ENCODE measurements around the gene TTC9. TPM values are rescaled to one million over a fixed set of nuclear protein-coding genes. Genes with fewer than 3 reads are reported as not detected.
"Not testable (repeated sequence)": the region's sequence is repeated elsewhere in the genome, so short reads cannot be mapped to it uniquely, and the experiment has no call there.

TTC9 gene
- total RNA-seq, 1 donor from 2014 or later, result 6.6 TPM

DNA sequence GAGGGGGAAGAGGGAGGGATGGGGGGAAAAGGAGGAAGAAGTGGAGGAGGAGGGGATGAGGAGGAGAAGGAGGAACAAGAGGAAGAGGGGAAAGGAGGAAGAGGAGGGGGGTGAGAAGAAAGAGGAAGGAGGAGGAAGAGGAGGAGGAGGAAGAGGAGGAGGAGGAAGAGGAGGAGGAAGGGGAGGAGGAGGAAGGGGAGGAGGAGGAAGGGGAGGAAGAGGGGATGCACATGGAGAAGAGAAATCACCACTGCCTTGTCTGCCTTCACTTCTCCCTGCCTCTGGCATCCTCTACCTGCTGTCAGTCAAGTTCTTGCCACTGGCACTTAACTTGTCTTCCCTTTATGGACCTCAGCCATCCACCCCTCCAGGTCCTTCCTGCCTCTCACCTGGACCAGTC is 59.9 kb downstream of the TTC9 start:
- DNase-seq (ENCODE audit: low spot score), result no peak
- no peak overlapping the region for H3K27ac Mint-ChIP-seq

DNA sequence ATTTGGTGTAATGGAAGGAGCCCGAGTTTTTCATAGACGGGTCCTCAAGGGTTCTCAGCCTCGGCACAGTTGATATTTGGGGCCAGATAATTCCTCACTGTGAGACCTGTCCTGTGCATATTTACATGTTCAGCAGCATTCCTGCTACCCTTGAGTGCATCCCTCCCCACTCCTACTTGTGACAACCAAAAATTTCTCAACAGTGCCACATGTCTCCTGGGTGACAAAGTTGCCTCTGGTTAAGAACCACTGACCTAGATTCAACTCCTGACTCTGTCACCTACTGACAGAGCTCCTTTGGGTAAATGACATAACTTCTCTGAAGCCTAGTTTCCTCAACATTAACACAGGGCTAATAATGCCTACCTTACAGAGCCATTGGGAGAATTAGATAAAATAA is 60.4 kb downstream of the TTC9 start:
- no peaks in the 10 kb centered on the region for H3K36me3 Mint-ChIP-seq (ENCODE audit: low read depth)
- peaks cover 2% of the 10 kb centered on the region for H3K4me1 Mint-ChIP-seq (ENCODE audit: low read depth)
- no peak for DNase-seq (ENCODE audit: low spot score)
- no peak overlapping the region for H3K27ac Mint-ChIP-seq
- intact Hi-C loops (cut with micrococcal nuclease), result no loop called here
- no peaks in the 10 kb centered on the region for H3K9me3 Mint-ChIP-seq
- peaks cover 6% of the 10 kb centered on the region for H3K27me3 Mint-ChIP-seq (ENCODE audit: insufficient read depth)
- H3K4me3 Mint-ChIP-seq, result no peak overlapping the region

More for the DNA sequence above, 59.9 kb downstream of the TTC9 start:
- no peaks in the 10 kb centered on the region for H3K9me3 Mint-ChIP-seq
- no peaks in the 10 kb centered on the region for H3K36me3 Mint-ChIP-seq (ENCODE audit: low read depth)
- H3K4me3 Mint-ChIP-seq, result no peak overlapping the region
- intact Hi-C loops (cut with micrococcal nuclease), result no loop called here
- peaks cover 6% of the 10 kb centered on the region for H3K27me3 Mint-ChIP-seq (ENCODE audit: insufficient read depth)
- no peaks in the 10 kb centered on the region for H3K4me1 Mint-ChIP-seq (ENCODE audit: low read depth)

DNA sequence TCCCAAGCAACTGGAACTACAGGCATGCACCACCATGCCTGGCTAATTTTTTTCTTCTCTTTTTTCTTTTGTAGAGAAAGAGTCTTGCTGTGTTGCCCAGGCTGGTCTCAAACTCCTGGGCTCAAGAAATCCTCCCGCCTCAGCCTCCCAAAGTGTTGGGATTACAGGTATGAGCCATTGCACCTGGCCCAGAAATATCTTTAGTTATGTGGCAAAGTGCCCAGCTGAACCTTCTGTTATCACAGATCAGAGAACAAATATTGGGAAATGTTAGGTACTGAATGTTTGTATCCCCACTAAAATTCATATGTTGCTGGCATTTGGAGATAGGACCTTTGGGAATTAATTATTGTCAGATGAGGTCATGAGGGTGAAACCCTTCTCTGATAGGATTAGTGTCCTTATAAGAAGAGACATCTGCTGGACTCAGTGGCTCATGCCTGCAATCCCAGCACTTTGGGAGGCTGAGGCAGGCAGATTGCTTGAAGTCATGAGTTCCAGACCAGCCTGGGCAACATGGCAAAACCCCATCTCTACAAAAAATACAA is 62.0 kb downstream of the TTC9 start:
- H3K27me3 Mint-ChIP-seq (ENCODE audit: insufficient read depth); H3K27ac Mint-ChIP-seq; H3K9me3 Mint-ChIP-seq; H3K4me1 Mint-ChIP-seq (ENCODE audit: low read depth); intact Hi-C loops (cut with micrococcal nuclease); DNase-seq (ENCODE audit: low spot score); H3K36me3 Mint-ChIP-seq (ENCODE audit: low read depth); H3K4me3 Mint-ChIP-seq: not testable (repeated sequence)

DNA sequence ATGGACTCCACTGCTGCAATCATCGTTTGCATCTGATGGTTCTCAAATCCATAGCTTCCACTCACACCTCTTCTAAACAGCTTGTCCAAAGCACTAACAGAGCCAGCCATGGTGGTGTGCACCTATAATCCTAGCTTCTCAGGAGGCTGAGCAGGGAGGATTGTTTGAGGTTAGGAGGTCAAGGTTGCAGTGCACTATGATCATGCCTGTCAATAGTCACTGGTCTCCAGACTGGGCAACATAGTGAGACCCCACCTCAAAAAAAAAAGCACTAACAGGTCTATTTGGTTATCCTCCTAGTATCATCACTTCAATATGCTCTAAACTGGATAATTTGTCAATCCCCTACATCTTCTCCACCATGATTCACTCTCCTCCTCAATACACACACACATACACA is 63.2 kb downstream of the TTC9 start:
- peaks cover 6% of the 10 kb centered on the region for H3K4me1 Mint-ChIP-seq (ENCODE audit: low read depth)
- intact Hi-C loops (cut with micrococcal nuclease), result no loop called here
- no peaks in the 10 kb centered on the region for H3K36me3 Mint-ChIP-seq (ENCODE audit: low read depth)
- no peak overlapping the region for H3K4me3 Mint-ChIP-seq
- no peaks in the 10 kb centered on the region for H3K9me3 Mint-ChIP-seq
- H3K27ac Mint-ChIP-seq, result no peak overlapping the region
- no peak for DNase-seq (ENCODE audit: low spot score)
- H3K27me3 Mint-ChIP-seq (ENCODE audit: insufficient read depth), result peaks cover 6% of the 10 kb centered on the region

DNA sequence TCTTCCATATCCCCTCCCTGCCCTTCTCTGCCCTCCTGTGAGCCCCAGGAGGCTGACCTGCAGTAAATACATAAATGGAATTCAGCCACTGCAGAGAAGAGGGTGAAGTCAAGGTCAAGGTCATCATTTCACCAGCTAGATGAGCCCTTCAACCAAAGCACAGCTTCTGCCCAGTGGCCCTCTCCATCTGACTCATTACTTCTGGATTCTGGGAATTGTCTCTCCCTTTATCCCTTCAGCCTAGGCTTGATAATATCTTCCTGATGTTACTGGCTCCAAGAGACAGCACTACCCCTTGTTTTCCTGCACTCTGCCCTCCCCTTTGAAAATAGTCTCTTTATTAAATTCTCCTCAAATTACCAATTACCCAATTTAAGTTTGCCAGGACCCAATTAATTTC is 64.5 kb downstream of the TTC9 start:
- peaks cover 6% of the 10 kb centered on the region for H3K27me3 Mint-ChIP-seq (ENCODE audit: insufficient read depth)

DNA sequence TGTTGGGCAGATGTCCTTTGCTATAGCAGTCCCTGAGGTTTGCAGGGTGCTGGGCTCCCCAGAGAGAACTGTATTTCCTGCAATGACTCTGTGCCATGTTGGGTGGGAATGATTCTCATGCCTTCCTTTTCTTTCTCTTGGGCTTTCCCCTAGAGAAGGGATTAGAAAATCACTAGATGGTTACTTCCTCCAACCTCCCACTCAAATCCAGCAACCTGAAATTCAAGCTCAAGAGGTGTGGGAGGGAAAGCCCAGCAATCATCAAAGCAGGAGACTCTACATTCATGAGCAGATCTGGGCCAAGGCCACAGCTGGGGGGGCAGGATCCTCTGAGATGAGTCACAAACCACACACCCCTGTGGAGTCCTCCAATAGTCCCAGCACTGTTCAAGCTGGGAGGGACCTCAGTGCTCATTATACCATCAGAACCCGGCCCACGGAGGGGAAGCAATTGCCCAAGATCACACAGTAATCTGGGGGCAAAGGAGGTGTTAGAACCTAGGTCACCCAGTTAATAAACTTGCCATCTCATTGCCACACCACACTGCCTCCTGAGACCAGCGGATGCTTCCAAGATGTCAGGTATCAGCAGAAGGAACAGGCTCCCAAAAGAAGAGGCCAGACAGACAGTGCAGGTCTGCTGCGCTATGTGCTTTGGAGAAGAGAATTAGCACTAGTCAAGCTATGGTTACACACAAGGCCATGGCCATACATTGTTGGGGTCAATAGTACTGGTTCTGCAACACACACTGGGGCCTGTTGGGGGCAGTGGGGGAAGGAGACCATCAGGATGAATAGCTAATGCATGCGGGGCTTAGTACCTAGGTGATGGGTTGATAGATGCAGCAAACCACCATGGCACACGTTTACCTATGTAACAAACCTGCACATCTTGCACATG is 65.7 kb downstream of the TTC9 start:
- no peaks in the 10 kb centered on the region for H3K36me3 Mint-ChIP-seq (ENCODE audit: low read depth)
- intact Hi-C loops (cut with micrococcal nuclease), result no loop called here
- no peak overlapping the region for H3K4me3 Mint-ChIP-seq
- no peaks in the 10 kb centered on the region for H3K9me3 Mint-ChIP-seq
- H3K27ac Mint-ChIP-seq, result no peak overlapping the region
- peaks cover 6% of the 10 kb centered on the region for H3K4me1 Mint-ChIP-seq (ENCODE audit: low read depth)
- DNase-seq (ENCODE audit: low spot score), result no peak
- H3K27me3 Mint-ChIP-seq (ENCODE audit: insufficient read depth), result peaks cover 6% of the 10 kb centered on the region

More for the DNA sequence above, 64.5 kb downstream of the TTC9 start:
- Mint-ChIP-seq H3K4me3 (no peak overlapping the region), H3K9me3 (no peaks in the 10 kb centered on the region), H3K4me1 (ENCODE audit: low read depth) (peaks cover 6% of the 10 kb centered on the region), H3K36me3 (ENCODE audit: low read depth) (no peaks in the 10 kb centered on the region), H3K27ac (no peak overlapping the region)
- intact Hi-C loops (cut with micrococcal nuclease), result no loop called here
- no peak for DNase-seq (ENCODE audit: low spot score)

DNA sequence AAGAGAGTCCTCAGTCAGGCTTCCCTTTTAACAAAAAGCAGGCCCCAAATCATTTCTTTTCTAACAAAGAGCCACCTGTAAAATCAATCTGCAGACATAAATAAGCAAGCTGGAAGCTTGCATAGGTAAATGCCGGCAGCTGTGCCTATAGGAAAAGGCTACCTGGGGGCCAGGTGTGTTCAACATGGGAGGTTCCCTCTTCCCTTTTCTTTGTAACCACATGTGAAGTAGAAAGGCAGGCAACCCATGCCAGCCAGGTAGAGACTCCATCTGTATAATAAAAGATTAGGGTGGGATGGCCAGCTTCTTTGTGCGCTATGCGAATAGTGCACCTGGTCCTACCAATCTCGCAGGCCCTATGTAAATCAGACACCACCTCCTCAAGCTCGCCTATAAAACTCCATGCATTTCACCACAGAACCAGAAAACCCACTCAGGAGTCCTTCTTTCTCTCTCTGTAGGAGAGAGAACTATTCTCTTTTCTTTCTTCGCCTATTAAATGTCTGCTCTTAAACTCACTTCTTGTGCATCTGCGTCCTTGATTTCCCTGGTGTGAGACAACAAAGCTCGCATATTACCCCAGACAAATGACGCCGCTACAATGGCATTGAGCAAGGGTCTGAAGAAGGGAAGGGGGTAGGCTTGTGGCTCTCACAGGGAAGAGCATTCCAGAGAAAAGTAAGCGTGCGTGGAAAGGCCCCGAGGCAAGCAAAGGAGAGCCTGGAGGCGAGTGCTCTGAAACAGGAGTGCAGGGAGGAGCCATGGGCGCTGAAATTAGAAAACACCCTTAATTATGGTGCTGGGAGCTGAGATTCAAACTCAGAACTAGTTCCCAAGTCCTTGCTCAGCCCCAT is 67.2 kb downstream of the TTC9 start:
- H3K9me3 Mint-ChIP-seq, result no peaks in the 10 kb centered on the region
- DNase-seq (ENCODE audit: low spot score), result no peak
- H3K4me1 Mint-ChIP-seq (ENCODE audit: low read depth), result peaks cover 9% of the 10 kb centered on the region
- H3K27ac Mint-ChIP-seq, result no peak overlapping the region
- H3K36me3 Mint-ChIP-seq (ENCODE audit: low read depth), result no peaks in the 10 kb centered on the region
- peaks cover 6% of the 10 kb centered on the region for H3K27me3 Mint-ChIP-seq (ENCODE audit: insufficient read depth)
- H3K4me3 Mint-ChIP-seq, result no peak overlapping the region
- intact Hi-C loops (cut with micrococcal nuclease), result no loop called here

DNA sequence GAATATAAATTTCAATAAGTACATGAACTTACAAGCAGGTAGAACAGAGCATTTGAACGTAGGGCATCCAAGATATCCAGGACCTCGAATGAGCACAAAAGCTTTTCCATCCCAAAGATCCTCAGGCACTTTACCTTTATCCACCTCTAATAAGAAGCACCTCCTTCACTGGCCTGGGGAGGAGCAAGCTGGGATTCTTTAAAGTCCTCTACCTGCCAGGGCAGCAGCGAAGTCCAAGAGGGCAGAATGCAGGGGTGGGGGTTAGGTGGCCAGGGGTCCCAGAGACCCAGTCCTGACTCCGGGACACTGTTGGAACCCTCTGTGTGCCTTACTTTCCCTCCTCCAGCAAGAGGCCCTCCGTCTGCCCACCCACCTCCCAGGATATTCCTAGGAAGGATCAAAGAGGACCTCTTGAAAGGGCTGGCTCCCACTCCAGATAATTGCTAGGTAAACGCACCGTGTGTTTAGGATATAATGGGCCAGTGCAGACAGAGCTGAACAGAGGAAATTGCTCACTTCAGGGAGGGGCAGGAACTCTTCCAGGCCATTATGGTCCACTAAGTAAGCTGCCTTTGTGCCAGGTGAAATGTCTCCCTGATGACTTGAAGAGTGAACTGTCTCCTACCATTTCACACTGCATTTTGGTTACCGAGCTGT is 68.1 kb downstream of the TTC9 start:
- no peak overlapping the region for H3K4me3 Mint-ChIP-seq
- peaks cover 12% of the 10 kb centered on the region for H3K4me1 Mint-ChIP-seq (ENCODE audit: low read depth)
- H3K27ac Mint-ChIP-seq, result no peak overlapping the region
- no peaks in the 10 kb centered on the region for H3K36me3 Mint-ChIP-seq (ENCODE audit: low read depth)
- H3K9me3 Mint-ChIP-seq, result no peaks in the 10 kb centered on the region
- peaks cover 6% of the 10 kb centered on the region for H3K27me3 Mint-ChIP-seq (ENCODE audit: insufficient read depth)
- intact Hi-C loops (cut with micrococcal nuclease), result loop anchor here (5.0 kb wide), 1 partner anchor 262 kb away; no protein-coding TSS in a partner anchor
- no peak for DNase-seq (ENCODE audit: low spot score)

DNA sequence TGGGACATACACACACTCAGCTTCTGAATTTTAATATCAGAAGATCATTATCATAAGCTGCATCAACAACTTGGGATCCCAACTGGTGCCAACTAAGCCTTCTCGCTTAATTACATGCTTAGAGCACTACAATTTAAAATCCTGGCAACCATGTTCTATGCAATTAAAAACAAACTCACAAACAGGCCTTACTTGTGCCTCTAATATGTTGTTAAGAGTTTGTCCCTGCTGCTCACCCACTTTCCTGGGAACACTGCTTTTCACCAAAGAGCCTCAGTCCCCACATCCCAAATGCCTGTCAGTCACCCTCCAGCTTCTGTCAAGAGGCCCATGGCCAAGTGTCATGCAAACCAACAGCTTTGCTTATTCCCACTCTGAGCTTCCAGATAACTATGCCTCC is 69.7 kb downstream of the TTC9 start:
- Mint-ChIP-seq H3K27me3 (ENCODE audit: insufficient read depth) (peaks cover 5% of the 10 kb centered on the region), H3K9me3 (no peaks in the 10 kb centered on the region), H3K4me1 (ENCODE audit: low read depth) (peaks cover 12% of the 10 kb centered on the region)

DNA sequence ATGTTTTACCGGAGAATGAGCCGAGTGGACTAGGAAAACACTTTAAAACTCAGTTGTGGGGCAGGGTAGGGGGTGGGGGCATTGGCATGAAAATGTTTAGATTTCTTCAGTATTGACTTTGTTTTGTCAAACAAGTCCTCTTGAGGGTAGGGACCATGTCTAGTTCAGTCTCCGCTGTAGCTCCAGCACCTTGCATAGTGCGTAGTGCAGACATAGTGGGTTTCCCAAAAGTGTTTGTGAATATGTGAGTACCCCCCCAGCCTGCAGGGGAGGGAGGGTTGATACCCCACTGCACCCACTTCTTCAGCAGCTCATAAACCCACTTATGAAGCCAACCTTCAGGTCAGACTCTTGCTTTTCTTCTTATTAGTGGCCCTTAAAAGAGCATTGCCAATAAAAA is 71.4 kb downstream of the TTC9 start:
- Mint-ChIP-seq H3K9me3 (no peaks in the 10 kb centered on the region), H3K27ac (peak overlapping the region; percentile 3), H3K36me3 (ENCODE audit: low read depth) (no peaks in the 10 kb centered on the region), H3K4me1 (ENCODE audit: low read depth) (peaks cover 6% of the 10 kb centered on the region), H3K27me3 (ENCODE audit: insufficient read depth) (peaks cover 15% of the 10 kb centered on the region), H3K4me3 (no peak overlapping the region)
- intact Hi-C loops (cut with micrococcal nuclease), result loop anchor here (5.0 kb wide), 1 partner anchor 259 kb away; no protein-coding TSS in a partner anchor
- no peak for DNase-seq (ENCODE audit: low spot score)

More for the DNA sequence above, 69.7 kb downstream of the TTC9 start:
- Mint-ChIP-seq H3K36me3 (ENCODE audit: low read depth) (no peaks in the 10 kb centered on the region), H3K27ac (no peak overlapping the region), H3K4me3 (no peak overlapping the region)
- no peak for DNase-seq (ENCODE audit: low spot score)
- intact Hi-C loops (cut with micrococcal nuclease), result loop anchor here (5.0 kb wide), 1 partner anchor 261 kb away; no protein-coding TSS in a partner anchor

DNA sequence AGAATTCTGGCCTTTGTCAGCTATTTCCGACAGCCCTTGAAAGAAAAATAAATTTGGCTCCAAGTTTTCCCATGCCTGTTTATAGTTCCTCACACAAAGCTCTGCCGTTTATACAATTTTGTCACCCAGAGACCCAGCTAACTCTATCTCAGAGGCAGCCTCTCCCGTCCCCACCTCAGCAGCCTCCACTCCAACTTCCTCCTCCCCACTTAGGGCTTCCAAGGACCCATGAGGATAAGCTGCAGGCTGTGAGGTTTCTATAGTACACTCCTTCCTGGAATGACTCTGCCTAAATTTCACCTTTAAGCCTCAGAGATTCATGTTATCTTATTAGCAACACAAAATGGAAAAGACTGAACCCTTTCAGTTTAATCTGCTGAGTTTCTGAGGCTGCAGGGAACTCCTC is 71.8 kb downstream of the TTC9 start:
- intact Hi-C loops (cut with micrococcal nuclease), result loop anchor here (5.0 kb wide), 1 partner anchor 259 kb away; no protein-coding TSS in a partner anchor
- Mint-ChIP-seq H3K9me3 (no peaks in the 10 kb centered on the region), H3K4me3 (no peak overlapping the region), H3K36me3 (ENCODE audit: low read depth) (no peaks in the 10 kb centered on the region), H3K27me3 (ENCODE audit: insufficient read depth) (peaks cover 15% of the 10 kb centered on the region), H3K4me1 (ENCODE audit: low read depth) (peaks cover 6% of the 10 kb centered on the region), H3K27ac (no peak overlapping the region)
- DNase-seq (ENCODE audit: low spot score), result no peak

DNA sequence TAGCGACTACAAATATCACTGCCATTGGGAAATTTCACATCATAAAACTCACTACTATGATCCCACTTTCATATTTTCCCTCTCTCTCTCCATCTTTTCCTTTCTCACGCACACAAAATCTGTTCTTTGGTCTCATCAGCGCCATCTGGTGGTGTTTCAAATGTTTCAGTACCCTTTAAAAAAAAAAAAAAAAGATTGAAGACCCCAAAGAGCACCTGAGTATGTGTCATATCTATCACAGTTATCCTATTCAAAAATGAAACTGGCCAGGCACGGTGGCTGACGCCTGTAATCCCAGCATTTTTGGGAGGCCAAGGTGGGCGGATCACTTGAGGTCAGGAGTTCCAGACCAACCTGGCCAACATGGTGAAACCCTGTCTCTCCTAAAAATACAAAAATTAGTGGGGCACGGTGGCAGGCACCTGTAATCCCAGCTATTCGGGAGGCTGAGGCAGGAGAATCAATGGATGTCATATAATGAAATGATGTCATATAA is 72.4 kb downstream of the TTC9 start:
- Mint-ChIP-seq H3K9me3 (no peaks in the 10 kb centered on the region), H3K27me3 (ENCODE audit: insufficient read depth) (peaks cover 15% of the 10 kb centered on the region), H3K36me3 (ENCODE audit: low read depth) (no peaks in the 10 kb centered on the region), H3K4me3 (no peak overlapping the region), H3K4me1 (ENCODE audit: low read depth) (peaks cover 6% of the 10 kb centered on the region), H3K27ac (no peak overlapping the region)
- intact Hi-C loops (cut with micrococcal nuclease), result loop anchor here (1.0 to 5.0 kb wide), 4 partner anchors 72 to 258 kb away; no protein-coding TSS in a partner anchor
- DNase-seq (ENCODE audit: low spot score), result peak; percentile 9
